Parathyroid adenoma (tissue), 2 donors: ENCODE results near the gene PSMD13.

Experiments
- H2AFZ ChIP-seq: fragments of 300-600 bp; sonication (generic); one replicate; pipeline ENCODE4 v1.7.0; 2017; ENCODE audit warnings: antibody characterized with exemption, mild to moderate bottlenecking
- H3K27ac ChIP-seq: fragments of 300-600 bp; sonication (generic); one replicate; pipeline ENCODE4 v1.7.0; 2017
- H3K27me3 ChIP-seq: fragments of 300-600 bp; sonication (generic); one replicate; pipeline ENCODE4 v1.7.0; 2017; ENCODE audit warnings: low read length; ENCODE audit not compliant: control insufficient read depth, insufficient read depth
- H3K36me3 ChIP-seq: fragments of 300-600 bp; sonication (generic); one replicate; pipeline ENCODE4 v1.7.0; 2017; ENCODE audit warnings: low read length; ENCODE audit not compliant: control insufficient read depth, insufficient read depth
- H3K4me1 ChIP-seq: fragments of 300-600 bp; sonication (generic); one replicate; pipeline ENCODE4 v1.7.0; 2017; ENCODE audit warnings: control low read depth
- H3K4me2 ChIP-seq: fragments of 300-600 bp; sonication (generic); one replicate; pipeline ENCODE4 v1.7.0; 2017; ENCODE audit warnings: low read length
- H3K4me3 ChIP-seq: fragments of 300-600 bp; sonication (generic); one replicate; pipeline ENCODE4 v1.7.0; 2017; ENCODE audit warnings: low read depth, low read length
- H3K79me2 ChIP-seq: fragments of 300-600 bp; sonication (generic); one replicate; pipeline ENCODE4 v1.7.0; 2017; ENCODE audit warnings: control low read depth
- H3K9ac ChIP-seq: fragments of 300-600 bp; sonication (generic); one replicate; pipeline ENCODE4 v1.7.0; 2017; ENCODE audit warnings: mild to moderate bottlenecking
- H3K9me3 ChIP-seq: fragments of 300-600 bp; sonication (generic); one replicate; pipeline ENCODE4 v1.7.0; 2017; ENCODE audit warnings: low read length; ENCODE audit not compliant: control insufficient read depth
- CTCF ChIP-seq: fragments of 300-600 bp; sonication (generic); IDR thresholded peaks from one replicate; pipeline ENCODE4 v1.7.0; 2017; ENCODE audit warnings: antibody characterized with exemption, mild to moderate bottlenecking
- donor health status: primary hyperparathyroidism.

The PSMD13 gene

GRCh38 chr11:208181-208916 is 28.4 kb upstream of the PSMD13 start:
- Histone ChIP-seq H3K27me3 (no peaks in the 10 kb centered on the region), H3K9me3 (no peaks in the 10 kb centered on the region), H3K27ac (peak overlapping the region; percentile 93), H2AFZ (peak overlapping the region; percentile 75), H3K4me3 (peak overlapping the region; percentile 95), H3K79me2 (peaks cover 7% of the 10 kb centered on the region), H3K36me3 (no peaks in the 10 kb centered on the region), H3K4me1 (peaks cover 8% of the 10 kb centered on the region), H3K4me2 (peak overlapping the region; percentile 74), H3K9ac (peak overlapping the region; percentile 68)
- no peak for TF ChIP-seq CTCF

- Histone ChIP-seq H3K9ac (no peak overlapping the region), H2AFZ (peak overlapping the region; percentile 75), H3K27me3 (no peaks in the 10 kb centered on the region), H3K36me3 (no peaks in the 10 kb centered on the region), H3K9me3 (no peaks in the 10 kb centered on the region), H3K27ac (peak overlapping the region; percentile 93), H3K4me3 (peak overlapping the region; percentile 95), H3K4me2 (peak overlapping the region; percentile 74), H3K4me1 (peaks cover 8% of the 10 kb centered on the region), H3K79me2 (peaks cover 7% of the 10 kb centered on the region)
- no peak for TF ChIP-seq CTCF
Measured at GRCh38 chr11:208917-209260, 27.9 kb upstream of the PSMD13 start.

GRCh38 chr11:209275-210121 is 27.3 kb upstream of the PSMD13 start:
- H3K36me3 ChIP-seq, result no peaks in the 10 kb centered on the region

GRCh38 chr11:210122-210802 is 26.5 kb upstream of the PSMD13 start:
- H3K36me3 ChIP-seq, result no peaks in the 10 kb centered on the region
- no peak overlapping the region for H2AFZ ChIP-seq
- no peaks in the 10 kb centered on the region for H3K27me3 ChIP-seq
- H3K79me2 ChIP-seq, result peaks cover 7% of the 10 kb centered on the region
- no peak overlapping the region for H3K27ac ChIP-seq
- H3K9ac ChIP-seq, result no peak overlapping the region
- no peak for TF ChIP-seq CTCF
- no peaks in the 10 kb centered on the region for H3K9me3 ChIP-seq
- H3K4me1 ChIP-seq, result peaks cover 8% of the 10 kb centered on the region
- H3K4me3 ChIP-seq, result no peak overlapping the region
- no peak overlapping the region for H3K4me2 ChIP-seq

More at GRCh38 chr11:209275-210121, 27.3 kb upstream of the PSMD13 start:
- Histone ChIP-seq H3K9me3 (no peaks in the 10 kb centered on the region), H3K4me3 (peak overlapping the region; percentile 95), H3K27me3 (no peaks in the 10 kb centered on the region), H3K27ac (no peak overlapping the region), H3K4me1 (peaks cover 8% of the 10 kb centered on the region), H2AFZ (no peak overlapping the region), H3K79me2 (peaks cover 7% of the 10 kb centered on the region), H3K9ac (no peak overlapping the region), H3K4me2 (peak overlapping the region; percentile 74)
- TF ChIP-seq CTCF, result no peak
